ENCODE results near the gene ZBTB7C.

GRCh38 chr18:48139431-48140347 is 269.5 kb downstream of the ZBTB7C start:
- TF ChIP-seq CTCF (IDR thresholded peaks at IDR 0.05; ENCODE audit: borderline replicate concordance, extremely low read depth, low read length, poor library complexity, severe bottlenecking), result no peak
- TF ChIP-seq EZH2 (IDR thresholded peaks at IDR 0.05; ENCODE audit: borderline replicate concordance, low read depth, low read length, severe bottlenecking), result no peak
